GM20000 (cell line): ENCODE results near the gene TSPAN3.

ENCODE experiments used
- DNase-seq: peaks from one replicate; pipeline ENCODE4 v3.0.0; 2012; ENCODE audit warnings: low spot score
- TF ChIP-seq, protein P1 (sequence below): IDR thresholded peaks from 2 replicates; pipeline ENCODE4 v1.5.1; 2012; ENCODE audit warnings: mild to moderate bottlenecking, control low read depth; ENCODE audit errors: extremely low read depth, missing control alignments

TSPAN3 gene

DNA sequence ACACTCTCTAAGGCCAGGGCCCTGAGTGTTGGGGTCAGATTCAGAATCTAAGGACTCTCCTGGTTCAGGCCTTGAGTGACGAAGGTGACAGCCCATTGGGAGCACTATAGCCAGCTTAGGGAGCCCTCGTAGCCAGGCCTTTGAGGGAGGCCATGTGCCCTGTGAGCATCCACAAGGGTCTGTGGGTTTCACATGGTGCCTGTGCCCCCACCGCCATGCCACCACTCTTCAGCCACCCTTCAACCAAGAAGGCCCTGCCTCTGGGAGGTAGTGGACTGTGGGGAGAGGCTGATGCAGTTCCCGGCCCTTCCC, 37.5 kb downstream of the TSPAN3 start:
- no peak for DNase-seq
- TF ChIP-seq, protein P1, sequence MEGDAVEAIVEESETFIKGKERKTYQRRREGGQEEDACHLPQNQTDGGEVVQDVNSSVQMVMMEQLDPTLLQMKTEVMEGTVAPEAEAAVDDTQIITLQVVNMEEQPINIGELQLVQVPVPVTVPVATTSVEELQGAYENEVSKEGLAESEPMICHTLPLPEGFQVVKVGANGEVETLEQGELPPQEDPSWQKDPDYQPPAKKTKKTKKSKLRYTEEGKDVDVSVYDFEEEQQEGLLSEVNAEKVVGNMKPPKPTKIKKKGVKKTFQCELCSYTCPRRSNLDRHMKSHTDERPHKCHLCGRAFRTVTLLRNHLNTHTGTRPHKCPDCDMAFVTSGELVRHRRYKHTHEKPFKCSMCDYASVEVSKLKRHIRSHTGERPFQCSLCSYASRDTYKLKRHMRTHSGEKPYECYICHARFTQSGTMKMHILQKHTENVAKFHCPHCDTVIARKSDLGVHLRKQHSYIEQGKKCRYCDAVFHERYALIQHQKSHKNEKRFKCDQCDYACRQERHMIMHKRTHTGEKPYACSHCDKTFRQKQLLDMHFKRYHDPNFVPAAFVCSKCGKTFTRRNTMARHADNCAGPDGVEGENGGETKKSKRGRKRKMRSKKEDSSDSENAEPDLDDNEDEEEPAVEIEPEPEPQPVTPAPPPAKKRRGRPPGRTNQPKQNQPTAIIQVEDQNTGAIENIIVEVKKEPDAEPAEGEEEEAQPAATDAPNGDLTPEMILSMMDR = no peak

- peak; percentile 4 for DNase-seq
These were observed 38.1 kb downstream of the TSPAN3 start for GRCh38 chr15:77032647-77033416.

GRCh38 chr15:77032052-77032646, 38.8 kb downstream of the TSPAN3 start:
- TF ChIP-seq, protein P1 = no peak
- no peak for DNase-seq

More at GRCh38 chr15:77032647-77033416, 38.1 kb downstream of the TSPAN3 start:
- TF ChIP-seq, protein P1 = no peak

DNA sequence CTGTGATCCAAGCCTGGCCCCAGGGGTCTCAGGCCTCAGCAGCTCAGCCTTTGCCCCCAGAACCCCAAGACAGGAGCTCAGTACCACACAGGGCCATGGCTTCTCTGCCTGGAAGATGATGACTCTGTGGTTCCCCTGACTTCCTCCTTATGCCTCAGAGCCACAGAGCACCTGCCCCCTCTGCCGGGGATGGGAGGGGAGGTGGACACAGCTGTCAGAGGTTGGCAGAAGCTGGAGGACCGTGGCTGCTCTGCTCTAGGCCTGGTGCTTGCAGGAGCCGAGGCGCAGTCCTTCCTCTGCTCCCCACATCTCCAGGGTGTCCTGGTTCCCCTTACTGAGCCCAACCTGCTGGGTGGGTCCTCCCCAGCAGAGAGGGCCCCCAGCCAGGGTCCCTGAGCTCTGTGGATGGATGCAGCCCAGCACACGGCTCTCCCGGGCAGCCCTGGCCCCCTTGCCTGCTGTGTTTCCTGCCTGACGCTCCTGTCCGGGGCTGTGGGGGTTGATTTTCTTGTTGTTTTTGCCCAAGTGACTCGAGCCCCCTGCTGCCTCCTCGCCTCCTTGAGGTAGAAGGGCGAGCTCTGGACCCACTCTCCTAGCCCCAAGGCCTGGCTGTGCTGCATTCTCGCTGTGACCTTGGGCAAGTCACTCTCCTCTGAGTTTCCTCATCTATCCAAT, 39.4 kb downstream of the TSPAN3 start:
- TF ChIP-seq, protein P1 = peak; percentile 18
- DNase-seq = peak; percentile 72

- TF ChIP-seq, protein P1 = no peak
- DNase-seq = no peak
These were observed 40.0 kb downstream of the TSPAN3 start for GRCh38 chr15:77030928-77031375.

DNA sequence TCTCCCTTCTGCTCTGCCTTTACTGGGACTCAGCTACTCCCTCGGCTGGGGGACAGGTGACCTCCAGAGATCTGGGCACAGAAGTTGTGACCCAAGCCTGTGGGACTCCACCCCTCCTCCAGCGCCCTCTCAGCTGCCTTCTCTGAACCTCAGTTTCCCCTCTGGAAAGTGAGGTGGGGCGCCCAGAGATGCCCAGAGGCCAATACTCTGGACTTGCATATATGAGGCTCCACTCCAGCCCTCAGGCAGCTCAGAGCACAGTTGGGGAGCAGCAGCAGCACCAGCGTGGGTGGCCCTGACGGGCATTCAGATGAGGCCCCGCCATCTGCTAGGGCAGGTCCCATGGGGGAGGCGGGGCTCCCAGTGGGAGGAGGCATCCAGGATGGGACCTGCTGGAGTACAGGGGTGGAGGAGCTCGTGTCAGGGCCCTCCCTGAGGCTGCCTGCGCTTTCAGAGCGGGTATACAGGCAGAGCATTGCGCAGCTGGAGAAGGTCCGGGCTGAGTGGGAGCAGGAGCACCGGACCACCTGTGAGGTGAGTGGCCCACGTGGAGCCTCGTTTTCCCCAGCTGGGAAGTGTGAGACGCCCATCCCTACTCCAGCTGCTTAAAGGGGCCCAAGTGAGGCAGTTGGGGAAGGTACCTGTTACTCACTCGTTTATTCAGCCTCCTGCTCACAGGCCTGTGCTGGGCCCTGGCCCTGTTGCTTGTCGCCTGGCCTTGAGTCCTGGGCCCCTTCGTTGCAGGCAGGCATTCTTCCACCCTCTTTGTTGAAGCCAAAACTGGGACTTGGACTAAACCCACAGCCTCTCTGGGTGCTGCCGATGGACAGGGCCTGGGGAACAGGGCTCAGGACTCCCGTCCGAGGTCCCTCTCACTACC, 40.6 kb downstream of the TSPAN3 start:
- TF ChIP-seq, protein P1 = no peak
- DNase-seq = peak; percentile 19
